HG03064 (cell line): ENCODE data around the gene EEIG2.

Experiments
- ATAC-seq: cut with Tn5 transposase; IDR thresholded peaks from one replicate; pipeline ENCODE4 v1.9.1; 2021; ENCODE audit warnings: low read depth; ENCODE audit not compliant: unreplicated experiment

EEIG2 gene

GRCh38 chr1:108574008-108574407, 14.1 kb downstream of the EEIG2 start:
- no peak for ATAC-seq

- no peak for ATAC-seq
Observed at GRCh38 chr1:108575375-108575774, 15.5 kb downstream of the EEIG2 start.

GRCh38 chr1:108583757-108584427, 24.0 kb downstream of the EEIG2 start:
- ATAC-seq = no peak

GRCh38 chr1:108584428-108584856, 24.5 kb downstream of the EEIG2 start:
- no peak for ATAC-seq

- no peak for ATAC-seq
Observed at GRCh38 chr1:108585313-108585712, 25.4 kb downstream of the EEIG2 start.

GRCh38 chr1:108590441-108590840, 30.5 kb downstream of the EEIG2 start:
- ATAC-seq = no peak

GRCh38 chr1:108590957-108591356, 31.1 kb downstream of the EEIG2 start:
- no peak for ATAC-seq

GRCh38 chr1:108591466-108591865, 31.6 kb downstream of the EEIG2 start:
- ATAC-seq = no peak

GRCh38 chr1:108592030-108592759, 32.3 kb downstream of the EEIG2 start:
- ATAC-seq = no peak

- ATAC-seq = no peak
Observed at GRCh38 chr1:108593448-108593847, 33.5 kb downstream of the EEIG2 start.

- no peak for ATAC-seq
Observed at GRCh38 chr1:108595507-108595906, 35.6 kb downstream of the EEIG2 start.

GRCh38 chr1:108597041-108597440, 37.1 kb downstream of the EEIG2 start:
- ATAC-seq = no peak

GRCh38 chr1:108598340-108598739, 38.4 kb downstream of the EEIG2 start:
- ATAC-seq = no peak

- no peak for ATAC-seq
Observed at GRCh38 chr1:108600504-108600903, 40.6 kb downstream of the EEIG2 start.

- ATAC-seq = no peak
Observed at GRCh38 chr1:108601708-108602410, 42.0 kb downstream of the EEIG2 start.

GRCh38 chr1:108605633-108606032, 45.7 kb downstream of the EEIG2 start:
- no peak for ATAC-seq

- ATAC-seq = no peak
Observed at GRCh38 chr1:108606478-108606877, 46.6 kb downstream of the EEIG2 start.

GRCh38 chr1:108609483-108610049, 49.7 kb downstream of the EEIG2 start:
- ATAC-seq = no peak
